K562 (cell line): ENCODE results near the gene TCF4. TPM values are rescaled to one million over a fixed set of nuclear protein-coding genes. Genes with fewer than 3 reads are reported as not detected.

Experiments used
- ATAC-seq: fragments of 200-7000 bp; cut with Tn5 transposase; 3 replicates; pipeline ENCODE4 v1.9.1; 2020; ENCODE audit warnings: moderate library complexity
- BruUV-seq: library from RNA; stranded (reverse); fragments of 400-500 nt; replicated peaks from 2 replicates; lab custom pipeline; 2021; lab: Mats Ljungman, UMichigan
- CTCF ChIA-PET: fragments of 300-600 bp; formaldehyde crosslinking; extraction: SDS; loops from one replicate; lab custom pipeline; 2021; ENCODE audit warnings: low intra/inter-chr PET ratio; lab: Yijun Ruan, JAX
- POLR2A ChIA-PET: fragments of 300-600, 350-650 bp; sonication (Branson Sonifier 250); formaldehyde crosslinking; extraction: SDS; loops from one replicate; lab custom pipeline; 2021; ENCODE audit warnings: antibody characterized with exemption, inconsistent platforms; lab: Yijun Ruan, JAX
- DNase-seq, 4 experiments: peaks; one replicate each; pipeline versions ENCODE4 v3.0.0 to v3.0.0-alpha.2; 2011 to 2018; ENCODE audit warnings: low spot score in 3 of 4, mixed read lengths in 3 of 4; ENCODE audit errors: extremely low read depth in 1 of 4
- FAIRE-seq: peaks from 2 replicates; lab custom pipeline; 2011; peaks lifted over from hg19 to GRCh38; lab: Jason Lieb, UNC
- H2AFZ ChIP-seq: 2 replicates; pipeline ENCODE4 v1.6.0; 2011; ENCODE audit warnings: low read depth, low read length, control low read depth, inconsistent platforms
- H3K27ac ChIP-seq: fragments of 200-600 bp; 3 replicates; pipeline ENCODE4 v1.8.0; 2011; ENCODE audit warnings: low read depth, mild to moderate bottlenecking, control low read depth, inconsistent platforms, low read length, moderate library complexity, mixed read lengths; ENCODE audit errors: extremely low read depth
- H3K27me3 ChIP-seq, 2 experiments: fragments of 300-600 bp in 1 of 2; 2 replicates in 1 of 2; 3 replicates in 1 of 2; pipeline versions ENCODE4 v1.6.0 to v1.8.0; 2011; ENCODE audit warnings: inconsistent platforms in 2 of 2, low read length in 2 of 2, mild to moderate bottlenecking in 1 of 2, mixed read lengths in 1 of 2, moderate library complexity in 1 of 2; ENCODE audit not compliant: control insufficient read depth in 2 of 2, insufficient read depth in 2 of 2
- H3K36me3 ChIP-seq: fragments of 300-600 bp; 3 replicates; pipeline ENCODE4 v1.8.0; 2011; ENCODE audit warnings: mild to moderate bottlenecking, low read length, inconsistent platforms; ENCODE audit not compliant: control insufficient read depth, insufficient read depth
- H3K4me1 ChIP-seq, 2 experiments: fragments of 200-600 bp in 1 of 2; replicated peaks in 1 of 2; 2 replicates in 1 of 2; 3 replicates in 1 of 2; pipeline versions ENCODE4 v1.5.1 to v1.8.0; 2011; ENCODE audit warnings: inconsistent platforms in 2 of 2, low read length in 2 of 2, mild to moderate bottlenecking in 1 of 2, mixed read lengths in 1 of 2, moderate library complexity in 1 of 2; ENCODE audit not compliant: control insufficient read depth in 2 of 2, insufficient read depth in 2 of 2
- H3K4me2 ChIP-seq: 2 replicates; pipeline ENCODE4 v1.6.1; 2011; ENCODE audit warnings: low read length, control low read depth, inconsistent platforms, mixed read lengths; ENCODE audit not compliant: insufficient read depth
- H3K4me3 ChIP-seq: fragments of 200-600 bp; sonication (generic), shearing (Covaris generic); 2 replicates; pipeline ENCODE4 v1.5.1; 2016; ENCODE audit warnings: control low read depth, inconsistent platforms
- H3K79me2 ChIP-seq: fragments of 200-600 bp; 3 replicates; pipeline ENCODE4 v1.8.0; 2011; ENCODE audit warnings: low read length, inconsistent platforms; ENCODE audit not compliant: control insufficient read depth, insufficient read depth
- H3K9ac ChIP-seq, 2 experiments: 2 replicates each; pipeline versions ENCODE4 v1.6.0 to v1.6.1; 2011; ENCODE audit warnings: low read depth in 2 of 2, low read length in 2 of 2, control low read depth in 1 of 2, inconsistent platforms in 1 of 2, mild to moderate bottlenecking in 1 of 2, mixed read lengths in 1 of 2; ENCODE audit not compliant: insufficient read depth in 1 of 2
- H3K9me1 ChIP-seq: one replicate; pipeline ENCODE4 v1.6.0; 2011; ENCODE audit warnings: inconsistent platforms, mild to moderate bottlenecking, low read length, moderate library complexity; ENCODE audit not compliant: control insufficient read depth, insufficient read depth
- H3K9me3 ChIP-seq: replicated peaks from 2 replicates; pipeline ENCODE4 v1.5.1; 2011; ENCODE audit warnings: low read depth, low read length, inconsistent platforms; ENCODE audit not compliant: control insufficient read depth, insufficient read depth
- H4K20me1 ChIP-seq: replicated peaks from 2 replicates; pipeline ENCODE4 v1.6.1; 2011; ENCODE audit warnings: low read length, inconsistent platforms, mixed read lengths; ENCODE audit not compliant: control insufficient read depth, insufficient read depth
- CSDE1 ChIP-seq, 2 experiments: fragments of 450-650 bp; IDR thresholded peaks; 2 replicates each; pipeline ENCODE4 v1.6.1; 2016; ENCODE audit warnings: mild to moderate bottlenecking in 1 of 2
- FOS ChIP-seq: IDR thresholded peaks from 3 replicates; pipeline ENCODE4 v1.6.1; 2011; ENCODE audit not compliant: insufficient read length; ENCODE audit errors: extremely low read depth
- HDAC3 ChIP-seq: fragments of 450-650 bp; IDR thresholded peaks from 2 replicates; pipeline ENCODE4 v1.6.1; 2018; ENCODE audit warnings: borderline replicate concordance, mild to moderate bottlenecking, moderate library complexity; ENCODE audit not compliant: partially characterized antibody
- NFIC ChIP-seq: fragments of 450-650 bp; IDR thresholded peaks from 2 replicates; pipeline ENCODE4 v1.6.1; 2017; ENCODE audit warnings: mild to moderate bottlenecking, inconsistent platforms
- NR2C1 ChIP-seq, 2 experiments: fragments of 450-650 bp; IDR thresholded peaks; 2 replicates each; pipeline ENCODE4 v1.6.1; 2017; ENCODE audit warnings: mild to moderate bottlenecking in 2 of 2, antibody characterized with exemption in 1 of 2, inconsistent platforms in 1 of 2, missing compliant biosample characterization in 1 of 2, missing genetic modification characterization in 1 of 2
- SIX5 ChIP-seq, 2 experiments: IDR thresholded peaks; 2 replicates each; pipeline ENCODE4 v1.6.1; 2011; ENCODE audit warnings: low read length in 2 of 2, borderline replicate concordance in 1 of 2, low read depth in 1 of 2, mild to moderate bottlenecking in 1 of 2, moderate library complexity in 1 of 2; ENCODE audit not compliant: insufficient read depth in 1 of 2
- SRF ChIP-seq, 2 experiments: fragments of 250-450, 450-650 bp in 1 of 2; sonication (Bioruptor Pico) in 1 of 2; sonication (generic) in 1 of 2; formaldehyde crosslinking; IDR thresholded peaks; 2 replicates each; pipeline versions ENCODE4 v1.5.0 to v1.5.1; 2020 to 2022; ENCODE audit warnings: mild to moderate bottlenecking in 1 of 2, missing genetic modification reagents in 1 of 2
- ZNF134 ChIP-seq: fragments of 250-450 bp; sonication (Bioruptor Pico); conservative IDR thresholded peaks from 2 replicates; pipeline ENCODE4 v1.4.0; 2020
- WGBS: fragments of 100-300 bp; shearing (Covaris generic); methylation state at CpG from one replicate; pipeline ENCODE4 v1.1.6; 2016; ENCODE audit warnings: low coverage, mixed read lengths; ENCODE audit not compliant: insufficient coverage; ENCODE audit errors: missing lambda C conversion rate; 5-methylcytosine and 5-hydroxymethylcytosine counted together
- in situ Hi-C: fragments of 300-500 bp; cut with MboI; formaldehyde crosslinking; loops from 4 replicates; pipeline ENCODE4 v1.15.0; 2018; ENCODE audit warnings: inconsistent platforms, mixed read lengths
- intact Hi-C: fragments of 100-400 bp; cut with micrococcal nuclease; formaldehyde crosslinking; loops from 2 replicates; pipeline ENCODE4 v1.14.2; 2022
- polyA plus RNA-seq, 8 experiments: library from polyadenylated mRNA; depleted of rRNA in 4 of 8; stranded (reverse) in 5 of 8; unstranded in 3 of 8; fragments of >200 nt; fragmentation: Nextera tagmentation in 2 of 8; fragmentation: Illumina TruSeq in 1 of 8; extraction: Ambion mirVana in 2 of 8; extraction: Trizol in 1 of 8; gene quantifications; 2 replicates each; pipeline versions ENCODE4 v1.2.1 to v1.2.3, GENCODE V29; 2011 to 2014; ENCODE audit warnings: inconsistent platforms in 1 of 8, missing spikeins in 1 of 8
- total RNA-seq, 7 experiments: library from RNA; depleted of rRNA in 6 of 7; stranded (reverse); fragments of >200 nt in 6 of 7; fragmentation: Illumina TruSeq in 2 of 7; extraction: Trizol in 2 of 7; gene quantifications; 2 replicates each; pipeline versions ENCODE4 v1.2.1 to v1.2.3, GENCODE V29; 2011 to 2021; ENCODE audit warnings: low replicate concordance in 1 of 7

Gene TCF4
- total and polyA plus RNA-seq, 9 of the 15 experiments (the other 6 are each of a cell fraction or from before 2014, with no cell fraction given): 4.8 to 24.7 (median 15.2) TPM

GRCh38 chr18:55608497-55608896 is 20.5 kb upstream of the TCF4 start:
- no peaks in the 10 kb centered on the region for H4K20me1 ChIP-seq
- no peaks in the 10 kb centered on the region for H3K27me3 ChIP-seq
- TF ChIP-seq NFIC: no peak
- no peak for TF ChIP-seq CSDE1 (IDR thresholded peaks at IDR 0.05)
- TF ChIP-seq HDAC3: no peak
- 80% methylated on average over 4 of the region's 4 CpGs for WGBS
- FAIRE-seq: no peak
- no peak overlapping the region for H3K9ac ChIP-seq
- no peak overlapping the region for H3K27ac ChIP-seq
- intact Hi-C loops: no loop called here
- no peaks in the 10 kb centered on the region for H3K79me2 ChIP-seq
- no peak for ATAC-seq
- BruUV-seq: no TSS peak
- H3K4me1 ChIP-seq: no peaks in the 10 kb centered on the region
- 0 out of 2 replicates have a peak overlapping the region, but pooled peaks have one; percentile 19 for H2AFZ ChIP-seq
- POLR2A ChIA-PET: interaction anchor here (0.5 kb wide), 1 partner anchor 22 kb away, joined by 4 read pairs; no protein-coding TSS in a partner anchor
- no peaks in the 10 kb centered on the region for H3K9me3 ChIP-seq
- H3K4me2 ChIP-seq: no peak overlapping the region
- no peaks in the 10 kb centered on the region for H3K9me1 ChIP-seq
- DNase-seq: no peak
- H3K36me3 ChIP-seq: no peaks in the 10 kb centered on the region
- H3K4me3 ChIP-seq: no peak overlapping the region
- CTCF ChIA-PET: no interaction called here
- in situ Hi-C loops: no loop called here

GRCh38 chr18:55607773-55608172 is 19.8 kb upstream of the TCF4 start:
- Histone ChIP-seq H3K79me2 (no peaks in the 10 kb centered on the region), H3K9me1 (no peaks in the 10 kb centered on the region), H3K27me3 (no peaks in the 10 kb centered on the region), H2AFZ (no peak overlapping the region), H4K20me1 (no peaks in the 10 kb centered on the region), H3K27ac (no peak overlapping the region), H3K9me3 (no peaks in the 10 kb centered on the region), H3K4me3 (no peak overlapping the region), H3K36me3 (no peaks in the 10 kb centered on the region), H3K4me1 (no peaks in the 10 kb centered on the region), H3K4me2 (no peak overlapping the region)
- CTCF ChIA-PET: no interaction called here
- BruUV-seq: no TSS peak
- 62% methylated on average over 2 of the region's 2 CpGs for WGBS
- DNase-seq (no peak), FAIRE-seq (no peak), ATAC-seq (no peak)
- POLR2A ChIA-PET: no interaction called here
- in situ Hi-C loops (no loop called here), intact Hi-C loops (no loop called here)
- TF ChIP-seq NFIC: no peak
- TF ChIP-seq NR2C1 (IDR thresholded peaks at IDR 0.05): no peak
- no peak for TF ChIP-seq NR2C1 (tag; IDR thresholded peaks at IDR 0.05)
- no peak for TF ChIP-seq FOS
- no peak for TF ChIP-seq ZNF134 (CRISPR knock-in tag)
- no peak for TF ChIP-seq SRF (CRISPR knock-in tag; IDR thresholded peaks at IDR 0.05)
- TF ChIP-seq SIX5 (IDR thresholded peaks at IDR 0.05; ENCODE audit: borderline replicate concordance in 1 of 2, insufficient read depth in 1 of 2, low read depth in 1 of 2, low read length in 2 of 2): no peak
- TF ChIP-seq, all 486 proteins: peak for 0
- H3K9ac ChIP-seq: no peak overlapping the region
